Activated T-helper 9 cell treated with anti-CD3 and anti-CD28 coated beads, Interleukin-2, amount 50 U/mL, for 16 hours (primary cell): Measurements from ENCODE around the gene EML4.
"Not testable (repeated sequence)": the region's sequence is repeated elsewhere in the genome, so short reads cannot be mapped to it uniquely, and the experiment has no call there.

ENCODE experiments used
- DNase-seq: peaks from one replicate; pipeline ENCODE4 v3.0.0-alpha.2; 2020; ENCODE audit warnings: low read depth

EML4 gene

DNA sequence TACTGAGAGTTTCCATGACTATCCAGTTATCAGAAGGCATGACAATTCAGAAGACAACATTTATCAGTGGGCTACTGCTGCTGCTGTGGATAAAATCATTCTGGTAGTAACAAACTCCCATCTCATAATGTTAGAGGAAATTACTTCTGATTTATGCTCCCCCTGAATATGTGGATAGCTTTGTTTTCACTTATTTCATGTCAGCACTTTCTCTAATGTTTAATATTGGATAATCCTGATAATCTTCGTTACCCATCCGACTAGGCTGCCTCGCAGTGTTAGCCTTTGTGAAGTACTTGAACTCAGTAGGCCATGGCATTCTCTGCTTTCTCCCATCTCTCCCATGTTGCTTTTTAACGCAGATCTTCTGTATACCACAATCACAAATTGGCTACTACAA lies 163.4 kb downstream of the EML4 start:
- DNase-seq = no peak

DNA sequence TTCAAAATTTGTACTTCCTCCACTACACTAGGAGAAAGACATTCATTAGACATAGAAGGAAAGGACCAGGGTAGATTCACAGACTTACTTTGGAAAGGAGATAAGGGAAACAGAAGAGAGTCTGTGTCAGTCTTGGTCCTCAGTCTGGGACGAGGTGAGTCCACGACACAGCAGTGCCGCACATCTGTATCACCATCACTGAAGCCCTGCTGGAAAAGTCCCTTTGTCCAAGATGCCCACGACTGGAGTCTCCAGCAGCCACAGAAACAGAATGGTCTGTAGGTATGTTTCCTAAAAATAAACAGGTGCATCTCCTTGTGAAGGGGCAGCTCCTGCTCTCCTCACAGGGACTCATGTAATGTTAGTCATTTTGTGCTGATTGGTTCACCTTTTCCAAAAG lies 164.4 kb downstream of the EML4 start:
- no peak for DNase-seq

DNA sequence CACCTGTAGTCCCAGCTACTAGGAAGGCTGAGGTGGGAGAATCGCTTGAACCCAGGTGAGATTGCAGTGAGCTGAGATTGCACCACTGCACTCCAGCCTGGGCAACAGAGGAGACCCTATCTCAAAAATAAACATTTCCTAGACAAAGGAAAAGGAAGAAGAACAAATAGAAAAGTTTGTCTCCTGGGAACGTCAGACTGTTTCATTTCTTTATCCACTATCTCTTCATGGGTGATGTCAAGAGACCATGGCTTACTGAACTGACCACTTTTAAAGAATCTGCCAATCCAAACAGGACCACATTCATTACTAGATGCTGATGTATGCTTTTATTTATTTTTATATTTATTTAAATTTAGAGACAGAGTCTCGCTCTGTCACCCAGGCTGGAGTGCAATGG lies 165.1 kb downstream of the EML4 start:
- no peak for DNase-seq

DNA sequence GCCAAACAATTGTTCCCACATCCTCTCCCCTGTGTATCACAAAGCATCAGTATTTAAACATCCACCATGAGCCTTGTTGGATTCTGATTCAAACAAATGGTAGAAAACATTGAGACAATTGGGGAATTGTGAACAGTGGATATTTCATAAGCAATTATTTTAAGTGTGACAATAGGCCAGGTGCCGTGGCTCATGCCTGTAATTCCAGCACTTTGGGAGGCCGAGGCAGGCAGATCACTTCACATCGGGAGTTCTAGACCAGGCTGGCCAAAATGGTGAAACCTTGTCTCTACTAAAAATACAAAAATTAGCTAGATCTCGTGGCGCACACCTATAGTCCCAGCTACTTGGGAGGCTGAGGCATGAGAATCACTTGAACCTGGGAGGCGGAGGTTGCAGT lies 165.7 kb downstream of the EML4 start:
- not testable (repeated sequence) for DNase-seq

DNA sequence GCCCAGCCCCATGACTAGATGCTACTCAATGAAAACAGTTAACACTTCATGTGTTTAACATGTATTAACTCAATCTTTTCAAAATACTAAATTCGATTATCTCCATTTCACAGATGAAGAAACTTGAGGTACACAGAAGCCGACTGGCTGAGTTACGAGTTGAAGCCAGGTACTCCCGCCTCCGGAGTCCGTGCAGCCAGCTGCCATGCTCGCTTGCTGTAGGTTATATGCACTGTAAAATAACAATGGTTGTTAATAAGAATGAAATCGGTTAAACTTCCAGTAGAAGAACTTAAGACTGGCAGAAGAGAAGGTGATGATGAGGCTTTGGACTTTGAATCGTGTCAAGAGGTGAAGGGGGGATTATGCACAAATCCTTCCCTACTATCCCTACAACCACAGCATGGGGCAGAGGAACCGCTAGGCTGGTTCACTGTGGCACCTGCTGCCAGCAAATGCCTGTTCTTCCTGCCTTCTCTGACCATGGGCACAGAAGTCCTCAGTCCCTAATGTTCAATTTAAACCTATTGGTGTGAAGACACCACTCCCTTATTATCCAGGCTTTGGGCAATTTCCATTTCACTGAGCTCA lies 166.5 kb downstream of the EML4 start:
- DNase-seq = no peak

DNA sequence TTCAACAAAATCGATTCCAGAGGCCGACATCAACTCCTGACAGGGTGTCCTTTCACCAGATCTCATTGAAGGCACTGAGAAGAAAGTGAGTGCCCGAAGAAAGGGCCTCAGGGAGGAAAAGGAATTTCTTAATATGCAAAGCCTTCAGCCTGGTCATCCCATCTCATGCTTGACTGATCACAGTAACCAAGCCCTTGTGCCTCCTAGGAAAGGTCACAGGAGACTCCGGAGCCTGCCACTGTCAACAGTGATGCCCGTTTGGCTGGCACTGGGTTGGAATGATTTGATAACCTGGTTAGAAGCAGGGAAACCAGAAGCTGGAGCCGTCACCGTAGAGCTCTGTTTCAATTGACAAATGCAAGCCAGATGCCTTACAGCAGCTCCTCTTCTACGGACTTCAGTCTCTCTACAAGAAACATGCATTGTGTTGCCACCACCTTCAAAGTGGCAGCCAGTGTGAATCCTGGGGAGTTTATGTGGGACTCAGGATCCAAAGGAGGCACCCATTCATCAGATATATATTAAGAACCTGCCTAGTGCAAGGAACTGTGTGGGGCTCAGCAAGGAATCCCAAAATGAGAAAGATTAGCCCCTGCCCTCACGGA lies 167.3 kb downstream of the EML4 start:
- DNase-seq = no peak

DNA sequence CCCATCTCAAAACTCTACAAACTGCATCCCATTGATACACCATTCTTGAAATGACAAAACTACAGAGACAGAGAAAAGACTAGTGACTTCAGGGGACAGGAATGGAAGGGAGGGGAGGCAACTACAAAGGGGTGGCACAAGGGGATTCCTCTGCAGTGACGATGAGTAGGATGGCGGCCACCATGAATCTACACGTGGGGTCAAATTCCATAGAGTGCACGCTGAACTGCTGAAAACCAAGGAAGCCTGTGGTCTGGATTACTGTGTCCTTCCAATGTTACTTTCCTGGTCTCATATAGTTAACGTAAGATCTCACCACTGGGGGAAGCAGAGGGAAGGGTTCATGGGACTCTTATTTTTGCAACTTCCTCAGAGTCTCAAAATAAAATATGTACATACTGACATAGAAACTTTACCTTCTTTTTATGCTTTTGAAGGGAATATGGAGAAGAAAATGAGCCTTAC lies 168.2 kb downstream of the EML4 start:
- no peak for DNase-seq

DNA sequence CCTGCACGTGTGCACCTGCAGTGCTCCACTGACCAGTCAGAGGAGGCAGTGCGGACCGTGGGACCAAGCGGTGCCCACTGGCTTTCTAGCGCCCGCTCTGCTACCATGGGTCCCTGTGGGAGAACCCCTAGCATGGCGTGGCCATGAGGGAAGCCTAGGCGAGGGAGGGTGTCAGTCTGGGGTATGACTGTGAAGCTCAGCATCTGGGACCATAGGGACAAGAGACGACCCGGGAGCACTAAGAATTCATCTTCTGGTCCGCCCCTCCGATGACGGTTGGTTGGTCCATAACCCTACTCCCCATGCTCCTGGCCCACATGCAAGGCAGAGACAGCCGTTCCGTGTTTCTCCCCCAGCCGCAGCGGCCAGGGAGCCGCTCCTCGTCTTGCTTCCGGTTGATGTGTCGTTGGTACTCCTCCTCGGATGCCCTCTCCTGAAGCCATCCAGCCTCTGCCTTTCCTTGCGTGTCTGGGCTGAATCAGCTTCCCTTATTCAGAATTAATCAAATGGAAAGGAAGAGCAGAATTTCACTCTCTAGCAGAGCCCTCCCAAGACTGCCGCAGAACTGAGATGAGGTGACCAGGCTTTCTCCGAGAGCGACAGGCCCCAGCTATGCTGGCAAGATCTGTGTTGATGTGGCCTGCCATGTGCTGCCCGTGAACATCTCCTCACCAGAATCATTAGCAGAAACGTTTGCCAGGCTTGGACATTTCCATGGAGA lies 168.9 kb downstream of the EML4 start:
- DNase-seq = no peak

DNA sequence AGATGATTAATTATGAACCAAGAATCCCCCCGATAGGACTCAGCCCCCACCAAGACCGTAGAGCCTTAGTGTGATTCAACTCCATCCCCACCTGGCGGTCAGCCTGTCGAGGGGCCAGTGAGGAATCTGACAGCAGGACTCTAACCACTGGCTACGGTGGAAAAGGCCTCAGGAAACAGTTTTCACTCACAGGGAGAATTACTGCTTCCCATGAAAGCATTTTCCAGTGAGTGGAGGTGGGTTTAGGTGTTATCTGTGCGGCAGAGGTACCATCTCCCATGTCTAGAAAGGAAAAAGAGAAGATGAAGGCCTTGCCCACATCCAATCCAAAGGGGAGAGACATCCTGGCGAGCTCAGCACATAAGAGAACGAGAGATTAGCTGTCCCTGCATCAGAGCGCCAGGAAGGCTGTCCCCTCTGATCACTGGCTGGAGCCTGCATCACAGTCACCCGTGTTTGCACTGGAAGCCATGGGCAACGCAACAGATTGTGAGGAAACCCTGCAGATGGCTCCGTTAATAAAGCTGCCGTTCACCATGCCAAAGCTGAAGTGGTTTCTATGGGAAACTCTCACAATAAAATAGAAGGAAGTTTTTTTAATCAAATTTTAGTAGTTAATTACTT lies 169.5 kb downstream of the EML4 start:
- no peak for DNase-seq

DNA sequence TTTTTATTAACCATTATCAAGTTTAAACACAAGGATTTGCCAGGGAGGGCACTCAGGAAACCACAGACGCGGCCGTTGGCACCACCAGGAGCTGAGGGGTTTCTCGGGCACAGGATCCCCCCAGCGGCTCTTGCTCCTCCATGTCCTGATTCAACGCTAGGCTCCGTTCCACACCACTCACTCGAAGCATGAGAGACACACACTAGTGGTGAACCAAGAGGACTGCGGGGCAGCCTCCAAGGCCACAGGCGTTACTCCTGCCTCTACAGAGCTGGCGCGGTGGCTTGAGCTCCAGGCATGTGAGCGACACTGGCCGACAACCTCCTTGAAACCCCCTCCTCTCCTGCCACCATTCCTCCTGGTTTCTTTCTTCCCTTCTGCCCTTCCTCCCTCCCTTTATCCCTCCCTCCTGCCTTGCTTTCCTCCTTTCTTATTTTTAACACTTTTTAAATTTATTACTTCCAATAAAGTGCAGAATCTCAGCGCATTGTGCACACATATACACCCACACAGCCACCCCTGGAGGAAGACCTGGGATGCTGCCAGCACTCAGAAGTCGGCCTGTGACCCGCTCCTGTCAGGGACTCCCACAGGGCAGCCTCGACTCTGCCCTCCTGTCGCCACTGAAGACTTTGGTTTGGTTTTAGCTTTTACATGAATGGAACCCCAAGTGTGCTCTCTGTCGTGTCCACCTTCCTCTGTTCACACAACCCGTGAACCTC lies 170.2 kb downstream of the EML4 start:
- DNase-seq = no peak

DNA sequence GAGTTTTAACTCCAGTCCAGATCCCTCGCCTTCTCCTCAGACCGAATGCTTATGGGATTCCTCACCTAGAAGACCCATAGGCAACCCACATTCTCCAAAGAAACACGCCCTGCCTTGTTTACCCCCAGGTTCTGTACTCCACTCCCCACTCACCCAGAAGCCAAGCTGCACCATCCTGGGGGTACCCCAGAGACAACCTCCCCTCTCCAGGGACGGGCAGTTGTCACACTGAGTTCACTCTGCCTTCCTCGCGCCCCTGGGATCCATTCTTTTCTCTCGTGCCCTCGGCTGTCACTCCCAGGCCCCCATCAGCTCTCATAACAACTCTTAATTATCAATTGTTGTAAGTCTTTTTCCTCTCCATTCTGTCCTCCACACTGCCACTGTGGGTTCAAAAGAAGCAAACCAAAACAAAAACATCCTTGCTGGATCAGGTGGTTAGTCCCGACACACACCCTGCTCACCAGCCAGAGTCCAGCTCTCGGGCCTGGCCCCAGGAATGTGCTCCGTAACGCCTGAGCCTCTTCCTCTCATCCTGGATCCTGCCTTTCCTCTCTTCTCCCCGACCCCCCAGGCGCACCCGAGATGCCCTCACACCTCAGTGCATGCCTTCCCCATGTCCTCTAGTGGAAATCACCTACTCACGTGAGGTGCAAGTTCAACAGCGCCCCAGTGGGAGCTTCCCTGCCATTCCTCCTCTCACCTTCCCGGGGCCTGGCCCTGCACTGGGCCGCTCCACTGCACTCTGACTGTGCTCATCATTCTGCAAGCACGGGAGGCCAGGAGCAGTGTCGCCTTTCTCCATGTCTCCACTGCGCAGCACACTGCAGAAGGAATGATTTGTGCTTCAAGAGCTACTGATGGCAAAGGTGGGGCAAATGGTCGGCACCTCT lies 171.1 kb downstream of the EML4 start:
- DNase-seq = no peak

DNA sequence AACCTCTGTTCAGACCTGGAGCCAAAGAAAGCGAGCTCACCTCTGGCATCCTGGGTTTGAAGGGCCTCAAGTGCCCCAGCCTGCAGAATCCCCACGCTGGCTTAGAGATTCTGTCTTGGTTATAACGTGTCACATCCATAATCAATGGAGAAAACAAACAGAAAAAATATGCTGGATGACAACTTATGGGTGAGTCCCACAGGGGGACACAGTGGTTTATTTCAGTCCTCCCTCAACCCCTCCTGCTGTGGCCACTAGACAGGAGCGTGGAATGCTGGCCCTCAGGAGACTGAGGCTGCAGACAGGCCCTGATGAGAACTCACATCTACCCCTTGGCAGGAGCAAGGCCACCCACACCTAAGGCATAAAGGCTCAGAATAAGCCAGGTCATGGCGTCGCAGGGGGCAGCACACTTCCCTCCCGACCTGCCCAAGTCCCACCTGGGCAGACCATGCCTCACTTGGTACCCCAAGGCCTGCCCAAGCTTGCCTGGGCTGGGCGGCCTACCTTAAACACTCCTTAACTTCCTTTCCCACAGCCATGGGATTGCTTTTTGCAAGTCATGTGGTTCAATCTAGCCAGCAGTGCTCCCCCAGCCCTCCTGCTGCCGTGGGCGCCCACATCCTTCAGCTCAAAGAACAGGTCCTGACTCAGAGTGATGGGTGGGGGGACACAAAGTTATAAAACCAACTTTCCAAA lies 171.9 kb downstream of the EML4 start:
- no peak for DNase-seq

DNA sequence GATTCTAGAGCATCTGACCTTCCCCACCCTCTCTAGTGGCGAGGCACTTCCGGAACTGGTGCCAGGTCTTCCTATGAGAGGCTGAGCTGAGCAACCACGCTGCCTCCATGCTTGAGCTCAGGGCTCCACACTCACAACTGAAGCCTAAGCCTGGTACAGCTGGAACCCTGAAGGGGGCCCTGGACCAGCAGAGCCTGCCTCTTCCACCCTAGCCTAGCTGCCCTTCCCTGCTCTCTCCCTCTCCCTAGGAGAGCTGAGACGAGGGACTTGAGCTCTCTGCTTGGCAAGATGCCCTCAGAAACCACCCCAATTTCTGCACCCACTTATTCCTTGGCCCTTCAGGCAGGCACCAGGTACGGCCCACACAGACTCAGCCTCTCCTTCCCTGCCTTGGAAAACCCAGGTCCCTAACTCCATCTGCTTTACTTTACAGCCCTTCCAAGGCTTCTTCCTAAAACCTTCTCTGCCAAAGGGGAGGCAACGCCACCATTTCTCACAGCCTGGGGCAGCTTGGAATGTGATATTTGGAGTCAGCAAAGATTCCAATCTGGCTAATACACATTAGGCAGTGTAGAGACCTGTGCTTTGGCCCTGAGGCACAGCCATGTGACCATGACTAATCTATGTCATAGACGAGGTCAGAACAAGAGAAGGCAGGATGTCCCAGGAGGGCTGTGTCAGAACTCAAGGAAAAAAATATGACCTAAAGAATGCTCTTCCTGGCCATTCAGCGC lies 173.1 kb downstream of the EML4 start:
- DNase-seq = no peak

DNA sequence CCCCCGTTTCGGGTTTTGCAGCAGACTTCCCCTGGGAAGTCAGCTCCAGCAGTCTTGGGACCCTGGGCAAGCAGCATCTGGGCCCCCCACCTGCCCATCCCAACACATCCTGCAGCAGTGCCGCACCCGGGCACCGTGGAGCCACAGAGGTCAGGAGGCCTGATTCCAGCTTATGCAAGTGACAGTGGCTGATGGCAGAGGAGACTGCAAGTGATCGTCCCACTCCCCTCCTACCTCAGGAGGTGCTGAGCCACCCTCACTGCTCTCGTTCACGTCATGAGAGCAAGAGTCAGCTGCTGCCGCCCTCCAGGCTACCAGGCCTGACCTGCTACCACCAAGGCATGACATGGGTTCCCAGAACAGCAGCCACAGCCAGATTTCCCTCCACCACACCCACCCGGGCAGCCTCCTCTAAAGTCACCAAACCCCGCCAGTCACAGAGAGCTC lies 173.7 kb downstream of the EML4 start:
- DNase-seq = no peak

DNA sequence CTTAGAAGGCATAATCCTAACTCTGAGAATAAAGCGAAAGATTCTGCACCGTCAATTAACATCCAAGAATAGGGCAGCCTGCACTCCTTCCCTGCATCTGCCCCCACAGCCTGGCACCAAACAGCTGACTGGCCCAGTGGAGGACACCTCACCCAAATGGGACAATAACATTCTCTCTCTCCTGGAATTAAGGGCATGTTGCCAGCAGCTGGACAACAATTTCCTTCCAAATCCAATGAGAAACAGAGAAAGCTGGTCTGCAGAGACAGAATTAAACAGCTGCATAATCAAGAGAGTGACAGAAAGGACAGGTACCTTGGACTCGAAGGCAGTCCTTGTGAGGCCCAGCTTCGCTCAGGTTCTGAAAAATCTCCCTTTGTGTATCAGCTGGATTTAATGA lies 176.8 kb downstream of the EML4 start:
- no peak for DNase-seq

DNA sequence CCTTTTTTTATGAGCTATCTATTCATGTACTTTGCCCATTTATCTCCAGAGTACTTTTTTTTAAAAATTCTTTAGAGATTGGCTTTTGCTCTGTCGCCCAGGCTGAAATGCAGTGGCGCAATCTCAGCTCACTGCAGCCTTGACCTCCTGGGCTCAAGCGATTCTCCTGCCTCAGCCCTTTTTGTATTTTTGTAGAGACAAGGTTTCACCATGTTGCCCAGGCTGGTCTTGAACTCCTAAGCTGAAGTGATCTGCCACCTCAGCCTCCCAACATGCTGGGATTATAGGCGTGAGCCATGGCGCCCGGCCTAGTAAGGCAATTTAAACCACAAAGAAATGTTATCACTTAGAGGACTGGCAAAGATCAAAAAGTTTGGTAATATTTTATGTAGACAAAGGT lies 177.7 kb downstream of the EML4 start:
- DNase-seq = not testable (repeated sequence)

DNA sequence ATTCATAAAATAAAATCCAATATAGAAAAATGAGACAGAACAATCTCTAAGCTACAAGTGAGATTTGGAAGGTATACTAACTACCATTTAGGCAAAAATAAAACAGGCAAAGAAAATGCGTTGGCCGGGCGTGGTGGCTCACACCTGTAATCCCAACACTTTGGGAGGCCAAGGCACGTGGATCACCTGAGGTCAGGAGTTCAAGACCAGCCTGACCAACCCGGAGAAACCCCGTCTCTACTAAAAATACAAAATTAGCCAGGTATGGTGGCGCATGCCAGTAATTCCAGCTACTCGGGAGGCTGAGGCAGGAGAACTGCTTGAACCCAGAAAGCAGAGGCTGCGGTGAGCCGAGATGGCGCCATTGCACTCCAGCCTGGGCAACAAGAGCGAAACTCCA lies 178.4 kb downstream of the EML4 start:
- not testable (repeated sequence) for DNase-seq

DNA sequence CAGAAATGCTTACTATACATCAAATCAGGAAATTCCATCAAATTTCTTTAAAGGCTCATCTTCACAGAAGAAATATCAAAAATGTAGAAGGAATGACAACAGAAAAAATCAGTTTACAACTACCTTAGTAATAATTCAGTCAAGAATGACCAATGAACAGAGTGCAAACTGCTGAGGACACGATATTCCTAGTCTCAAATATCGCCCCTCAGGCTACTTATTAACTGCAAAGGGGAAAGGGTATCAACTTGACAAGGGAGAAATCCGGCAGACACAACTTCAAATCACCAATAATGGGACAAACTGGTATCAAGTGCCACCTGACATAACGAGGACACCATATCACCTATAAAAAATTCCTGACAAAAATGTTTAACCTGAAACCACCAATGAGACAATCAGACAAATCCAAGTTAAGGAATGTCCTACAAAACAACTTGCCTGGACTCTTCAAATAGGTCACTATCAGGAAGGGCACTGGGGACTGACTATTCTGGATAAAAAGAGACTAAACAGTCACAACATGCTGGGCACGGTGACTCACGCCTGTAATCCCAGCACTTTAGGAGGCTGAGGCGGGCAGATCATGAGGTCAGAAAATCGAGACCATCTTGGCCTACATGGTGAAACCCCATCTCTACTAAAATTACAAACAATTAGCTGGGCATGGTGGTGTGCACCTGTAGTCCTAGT lies 179.1 kb downstream of the EML4 start:
- DNase-seq = no peak

DNA sequence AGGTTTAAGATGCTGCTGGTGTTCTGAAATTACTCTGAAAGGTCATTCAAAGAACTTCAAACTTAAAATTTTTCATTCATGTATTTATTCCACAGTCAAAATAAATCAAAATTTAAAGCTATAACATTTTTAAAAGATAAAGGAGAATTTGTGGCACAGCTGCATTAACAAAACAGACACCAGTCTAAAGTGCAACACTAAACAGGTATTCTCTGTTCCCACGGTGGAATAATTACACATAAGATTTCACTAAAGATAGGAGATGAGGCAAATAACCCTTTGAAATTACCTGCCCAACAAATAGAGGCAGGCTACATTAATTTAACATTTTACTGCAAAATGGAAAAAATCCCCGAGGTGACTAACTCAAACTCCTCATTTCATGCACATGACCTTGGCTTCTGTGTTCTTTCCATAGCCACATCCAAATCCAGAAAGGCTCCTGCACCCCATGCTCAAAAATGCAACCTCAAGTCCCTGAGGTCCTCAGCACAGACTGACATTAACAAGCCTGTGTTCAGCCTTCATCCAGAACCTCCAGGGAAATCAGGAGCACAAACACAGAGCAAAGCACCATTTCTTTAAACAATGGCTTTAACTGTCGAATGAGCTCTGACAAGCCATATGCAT lies 181.4 kb downstream of the EML4 start:
- no peak for DNase-seq
